Measurements from ENCODE around the gene CNTD1.
"Not testable (repeated sequence)": the region's sequence is repeated elsewhere in the genome, so short reads cannot be mapped to it uniquely, and the experiment has no call there.

CNTD1 gene

DNA sequence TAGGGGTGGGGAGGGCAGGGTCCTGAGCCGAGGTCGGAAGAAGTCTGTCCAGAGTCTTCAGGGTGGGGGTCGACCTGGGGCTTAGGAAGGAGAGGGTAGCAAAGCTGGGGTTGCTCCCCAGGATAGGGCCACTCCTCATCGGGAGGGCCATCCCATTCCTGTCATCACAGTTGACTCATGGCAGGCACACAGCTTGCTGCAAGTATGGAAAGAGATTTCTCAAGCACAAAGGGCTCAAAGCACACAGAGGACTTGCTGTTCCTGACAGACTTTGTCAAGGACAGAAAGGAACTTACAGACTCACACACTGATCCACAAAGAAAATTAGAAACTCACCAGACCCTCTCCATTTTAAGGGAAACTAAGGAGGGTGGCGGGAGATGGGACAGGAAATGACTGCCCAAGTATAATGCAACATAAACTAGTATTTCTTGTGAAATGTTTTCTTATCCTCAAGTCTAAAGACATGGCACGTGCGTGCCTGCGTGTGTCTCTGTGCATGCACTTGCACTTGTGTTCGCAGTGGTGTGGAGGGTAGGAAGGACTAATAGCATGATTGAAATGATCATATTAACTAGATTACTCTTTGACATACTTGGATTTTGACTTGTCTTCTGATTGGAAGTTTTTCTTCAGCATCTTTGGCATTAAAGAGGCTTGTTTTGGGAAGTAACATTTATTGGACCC lies 48.1 kb downstream of the CNTD1 start:
- no peak for DNase-seq (ENCODE audit: low read depth)

DNA sequence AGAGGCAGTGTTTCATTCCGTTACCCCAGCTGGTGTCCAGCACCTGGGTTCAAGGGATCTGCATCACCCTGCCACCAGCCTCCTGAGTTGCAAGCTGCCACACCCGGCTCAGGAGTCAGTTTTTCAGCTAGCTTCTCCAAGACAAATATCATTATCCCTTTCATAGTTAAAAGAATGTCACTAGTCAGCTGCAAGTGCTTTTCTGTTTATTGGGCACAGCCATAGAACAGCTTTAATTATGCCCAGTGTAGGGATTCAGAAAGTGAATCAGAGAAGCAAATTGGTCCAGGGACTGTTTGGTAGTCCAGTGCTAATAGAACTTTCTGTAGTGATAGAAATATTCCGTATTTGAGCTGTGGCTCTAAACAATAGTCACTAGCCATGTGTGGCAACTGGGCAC lies 49.4 kb downstream of the CNTD1 start:
- DNase-seq (ENCODE audit: low read depth) = no peak

DNA sequence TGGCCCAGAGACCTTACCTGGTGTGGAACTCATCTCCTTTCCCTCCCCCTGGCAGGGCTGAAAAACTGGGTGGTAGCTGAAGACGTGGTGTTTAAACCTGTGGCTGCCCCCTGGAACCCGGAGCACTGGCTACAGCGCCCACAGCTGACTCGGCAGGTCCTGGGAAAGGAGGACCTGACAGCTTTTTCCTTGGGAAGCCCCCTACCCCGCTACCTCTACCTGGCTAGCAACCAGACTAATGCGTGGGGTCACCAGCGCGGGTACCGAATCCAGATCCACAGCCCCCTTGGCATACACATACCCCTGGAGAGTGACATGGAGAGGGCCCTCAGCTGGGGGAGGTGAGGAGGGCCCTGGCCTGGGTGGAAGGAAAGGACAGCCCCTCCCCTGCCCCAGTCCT lies 50.4 kb downstream of the CNTD1 start:
- DNase-seq (ENCODE audit: low read depth) = no peak

DNA sequence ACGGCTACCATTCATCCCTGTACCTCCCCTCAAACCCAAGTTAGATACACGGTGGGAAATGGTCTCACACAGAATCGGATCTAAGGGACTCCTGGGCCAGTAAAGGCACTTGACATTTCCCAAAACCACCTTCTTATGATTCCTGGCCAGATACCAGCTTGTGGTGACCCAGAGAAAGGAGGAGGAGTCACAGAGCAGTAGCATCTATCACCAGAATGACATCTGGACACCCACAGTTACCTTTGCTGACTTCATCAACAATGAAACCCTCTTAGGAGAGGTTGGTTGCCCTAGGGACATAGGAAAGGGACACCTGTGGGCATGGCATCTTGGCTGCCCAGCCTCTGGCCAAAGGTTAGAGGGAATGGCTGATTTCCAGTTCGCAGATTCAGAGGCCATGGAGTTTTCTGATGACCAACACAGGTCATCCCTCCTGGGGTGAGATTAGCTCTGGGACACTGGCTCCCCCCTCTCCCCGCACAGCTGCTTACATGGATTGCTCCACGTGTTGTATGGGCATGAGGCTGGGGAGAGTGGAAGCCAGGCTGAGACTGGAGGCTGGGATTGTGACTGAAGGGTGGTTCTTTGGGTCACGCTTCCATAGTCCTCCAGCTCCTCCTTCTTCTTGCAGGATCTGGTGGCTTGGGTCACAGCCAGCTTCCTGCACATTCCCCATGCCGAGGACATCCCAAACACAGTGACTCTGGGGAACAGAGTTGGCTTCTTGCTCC lies 51.0 kb downstream of the CNTD1 start:
- DNase-seq (ENCODE audit: low read depth) = no peak

DNA sequence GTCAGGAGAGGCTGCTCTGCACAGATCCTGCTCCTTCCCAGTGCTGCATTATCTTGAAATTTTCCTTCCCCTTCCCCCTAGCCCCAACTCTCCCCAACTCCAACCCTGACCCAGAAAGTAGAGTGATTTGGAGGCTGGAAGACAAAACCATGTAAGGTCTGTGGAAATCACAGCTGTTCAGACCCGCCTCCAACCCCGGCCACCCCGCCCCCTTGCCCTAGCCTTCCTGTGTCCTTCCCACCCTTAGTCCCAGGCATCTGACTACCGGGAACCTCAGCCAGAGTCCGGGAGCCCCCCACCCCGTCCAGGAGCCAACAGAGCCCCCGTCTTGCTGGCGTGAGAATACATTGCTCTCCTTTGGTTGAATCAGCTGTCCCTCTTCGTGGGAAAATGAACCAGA lies 52.3 kb downstream of the CNTD1 start, which contains the start of gene AOC3:
Gene AOC3, plus strand, starts transcription at position 246 of the 400 bp plus-strand sequence. Its CDS starts 145 bp downstream, at position 391.
- DNase-seq (ENCODE audit: low read depth) = no peak

DNA sequence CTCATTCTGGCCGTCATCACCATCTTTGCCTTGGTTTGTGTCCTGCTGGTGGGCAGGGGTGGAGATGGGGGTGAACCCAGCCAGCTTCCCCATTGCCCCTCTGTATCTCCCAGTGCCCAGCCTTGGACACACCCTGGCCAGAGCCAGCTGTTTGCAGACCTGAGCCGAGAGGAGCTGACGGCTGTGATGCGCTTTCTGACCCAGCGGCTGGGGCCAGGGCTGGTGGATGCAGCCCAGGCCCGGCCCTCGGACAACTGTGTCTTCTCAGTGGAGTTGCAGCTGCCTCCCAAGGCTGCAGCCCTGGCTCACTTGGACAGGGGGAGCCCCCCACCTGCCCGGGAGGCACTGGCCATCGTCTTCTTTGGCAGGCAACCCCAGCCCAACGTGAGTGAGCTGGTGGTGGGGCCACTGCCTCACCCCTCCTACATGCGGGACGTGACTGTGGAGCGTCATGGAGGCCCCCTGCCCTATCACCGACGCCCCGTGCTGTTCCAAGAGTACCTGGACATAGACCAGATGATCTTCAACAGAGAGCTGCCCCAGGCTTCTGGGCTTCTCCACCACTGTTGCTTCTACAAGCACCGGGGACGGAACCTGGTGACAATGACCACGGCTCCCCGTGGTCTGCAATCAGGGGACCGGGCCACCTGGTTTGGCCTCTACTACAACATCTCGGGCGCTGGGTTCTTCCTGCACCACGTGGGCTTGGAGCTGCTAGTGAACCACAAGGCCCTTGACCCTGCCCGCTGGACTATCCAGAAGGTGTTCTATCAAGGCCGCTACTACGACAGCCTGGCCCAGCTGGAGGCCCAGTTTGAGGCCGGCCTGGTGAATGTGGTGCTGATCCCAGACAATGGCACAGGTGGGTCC lies 52.9 kb downstream of the CNTD1 start:
- not testable (repeated sequence) for DNase-seq (ENCODE audit: low read depth)

DNA sequence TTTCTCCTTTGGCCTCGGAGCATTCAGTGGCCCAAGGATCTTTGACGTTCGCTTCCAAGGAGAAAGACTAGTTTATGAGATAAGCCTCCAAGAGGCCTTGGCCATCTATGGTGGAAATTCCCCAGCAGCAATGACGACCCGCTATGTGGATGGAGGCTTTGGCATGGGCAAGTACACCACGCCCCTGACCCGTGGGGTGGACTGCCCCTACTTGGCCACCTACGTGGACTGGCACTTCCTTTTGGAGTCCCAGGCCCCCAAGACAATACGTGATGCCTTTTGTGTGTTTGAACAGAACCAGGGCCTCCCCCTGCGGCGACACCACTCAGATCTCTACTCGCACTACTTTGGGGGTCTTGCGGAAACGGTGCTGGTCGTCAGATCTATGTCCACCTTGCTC lies 53.7 kb downstream of the CNTD1 start:
- no peak for DNase-seq (ENCODE audit: low read depth)

DNA sequence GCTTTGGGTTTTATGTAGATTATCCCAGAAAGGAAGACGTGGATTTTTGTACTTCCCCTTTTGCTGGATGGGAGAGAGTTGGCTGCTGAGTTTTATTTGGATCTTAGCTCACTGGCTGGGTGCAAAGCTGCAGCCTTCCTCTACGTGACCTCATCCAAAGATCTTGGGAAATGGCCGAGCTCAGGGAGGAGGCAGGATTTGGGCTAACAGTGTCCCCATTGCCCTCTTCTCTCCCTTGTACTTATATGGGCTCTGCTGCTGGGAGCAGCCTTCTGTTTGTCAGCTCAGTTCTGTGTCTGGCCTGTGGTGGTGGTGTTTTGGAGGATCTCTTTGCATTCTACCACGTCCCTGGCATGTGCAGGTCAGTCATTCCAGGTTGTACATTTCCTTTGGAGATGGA lies 54.3 kb downstream of the CNTD1 start:
- DNase-seq (ENCODE audit: low read depth) = no peak

DNA sequence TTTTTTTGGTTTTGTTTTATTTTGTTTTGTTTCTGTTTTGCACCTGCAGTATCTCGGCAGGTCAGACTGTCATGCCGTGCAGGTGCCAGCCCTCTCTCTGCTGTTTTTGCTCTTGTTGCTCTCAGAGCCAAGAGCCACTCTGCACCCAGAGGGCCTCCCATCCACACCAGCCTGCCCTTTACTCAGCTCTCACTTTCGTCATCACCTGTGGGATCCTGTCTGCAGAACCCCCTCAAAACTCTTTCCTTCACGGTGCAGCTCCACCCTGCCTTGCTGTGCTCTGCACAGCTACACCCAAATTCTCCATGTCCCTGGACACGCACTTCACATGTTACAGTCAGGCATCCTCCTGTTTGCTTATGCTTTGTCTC lies 54.9 kb downstream of the CNTD1 start:
- DNase-seq (ENCODE audit: low read depth) = no peak

DNA sequence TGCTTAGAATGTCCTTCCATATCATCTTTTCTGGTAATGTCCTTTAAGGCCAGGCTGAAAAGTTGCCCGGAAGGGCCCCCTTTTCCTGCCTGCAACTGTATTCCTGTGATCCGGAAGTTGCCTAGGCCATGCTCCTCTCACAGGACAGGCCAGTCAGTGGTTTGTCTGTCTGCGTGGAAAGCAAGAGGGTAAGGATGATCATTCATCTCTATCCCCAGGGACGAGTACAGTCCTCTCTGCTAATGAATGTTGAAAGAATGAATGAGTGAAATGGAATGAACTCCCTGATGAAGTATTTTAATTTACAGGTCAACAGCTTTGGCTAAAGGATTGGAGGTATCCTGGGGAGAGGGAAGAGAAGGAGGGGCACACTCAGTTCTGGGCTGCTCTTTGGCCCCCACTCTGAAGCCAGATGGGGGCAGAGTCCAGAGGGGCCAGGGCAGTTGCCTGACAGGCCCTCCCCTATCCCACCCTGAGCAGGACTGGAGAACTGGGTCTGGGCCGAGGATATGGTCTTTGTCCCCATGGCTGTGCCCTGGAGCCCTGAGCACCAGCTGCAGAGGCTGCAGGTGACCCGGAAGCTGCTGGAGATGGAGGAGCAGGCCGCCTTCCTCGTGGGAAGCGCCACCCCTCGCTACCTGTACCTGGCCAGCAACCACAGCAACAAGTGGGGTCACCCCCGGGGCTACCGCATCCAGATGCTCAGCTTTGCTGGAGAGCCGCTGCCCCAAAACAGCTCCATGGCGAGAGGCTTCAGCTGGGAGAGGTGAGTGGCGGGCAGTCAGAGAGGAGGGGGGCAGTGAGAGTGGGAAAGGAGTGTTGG lies 55.5 kb downstream of the CNTD1 start:
- no peak for DNase-seq (ENCODE audit: low read depth)

DNA sequence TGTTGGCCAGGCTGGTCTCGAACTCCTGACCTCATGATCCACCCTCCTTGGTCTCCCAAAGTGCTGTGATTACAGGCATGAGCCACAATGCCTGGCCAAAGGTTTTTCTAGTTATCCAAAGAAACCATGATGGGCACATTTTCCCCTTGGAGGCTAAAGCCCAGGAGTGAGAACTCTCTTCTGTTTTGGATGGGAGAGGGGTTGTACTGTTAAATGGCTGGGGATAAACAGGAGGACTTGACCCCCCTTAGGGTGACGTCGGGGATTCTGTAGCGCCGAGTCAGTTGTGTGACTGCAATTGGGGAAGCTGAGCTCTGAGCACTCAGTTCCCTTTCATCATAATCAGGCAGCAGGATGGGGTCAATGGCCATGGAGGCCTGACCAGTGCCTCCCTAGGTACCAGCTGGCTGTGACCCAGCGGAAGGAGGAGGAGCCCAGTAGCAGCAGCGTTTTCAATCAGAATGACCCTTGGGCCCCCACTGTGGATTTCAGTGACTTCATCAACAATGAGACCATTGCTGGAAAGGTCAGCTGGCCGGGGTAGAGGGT lies 56.5 kb downstream of the CNTD1 start:
- DNase-seq (ENCODE audit: low read depth) = no peak

DNA sequence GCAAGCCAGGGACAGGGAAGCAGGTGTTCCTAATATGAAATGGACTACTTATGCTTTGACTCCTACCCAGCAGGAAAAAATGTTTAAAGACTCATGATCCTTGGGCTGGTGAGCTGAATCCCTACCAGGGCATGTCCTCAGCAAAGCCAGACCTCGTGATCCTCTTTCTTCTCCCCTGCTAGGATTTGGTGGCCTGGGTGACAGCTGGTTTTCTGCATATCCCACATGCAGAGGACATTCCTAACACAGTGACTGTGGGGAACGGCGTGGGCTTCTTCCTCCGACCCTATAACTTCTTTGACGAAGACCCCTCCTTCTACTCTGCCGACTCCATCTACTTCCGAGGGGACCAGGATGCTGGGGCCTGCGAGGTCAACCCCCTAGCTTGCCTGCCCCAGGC lies 57.4 kb downstream of the CNTD1 start:
- not testable (repeated sequence) for DNase-seq (ENCODE audit: low read depth)

DNA sequence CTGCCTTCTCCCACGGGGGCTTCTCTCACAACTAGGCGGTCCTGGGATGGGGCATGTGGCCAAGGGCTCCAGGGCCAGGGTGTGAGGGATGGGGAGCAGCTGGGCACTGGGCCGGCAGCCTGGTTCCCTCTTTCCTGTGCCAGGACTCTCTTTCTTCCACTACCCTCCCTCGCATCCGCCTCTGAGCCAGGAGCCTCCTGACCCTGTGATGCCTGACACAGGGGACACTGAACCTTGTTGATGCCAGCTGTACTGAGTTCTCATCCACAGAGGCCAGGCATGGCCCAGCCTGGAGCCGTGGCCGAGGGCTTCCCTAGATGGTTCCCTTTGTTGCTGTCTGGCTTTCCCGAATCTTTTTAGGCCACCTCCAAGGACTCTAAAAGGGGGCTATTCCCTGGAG lies 57.9 kb downstream of the CNTD1 start:
- DNase-seq (ENCODE audit: low read depth) = not testable (repeated sequence)

DNA sequence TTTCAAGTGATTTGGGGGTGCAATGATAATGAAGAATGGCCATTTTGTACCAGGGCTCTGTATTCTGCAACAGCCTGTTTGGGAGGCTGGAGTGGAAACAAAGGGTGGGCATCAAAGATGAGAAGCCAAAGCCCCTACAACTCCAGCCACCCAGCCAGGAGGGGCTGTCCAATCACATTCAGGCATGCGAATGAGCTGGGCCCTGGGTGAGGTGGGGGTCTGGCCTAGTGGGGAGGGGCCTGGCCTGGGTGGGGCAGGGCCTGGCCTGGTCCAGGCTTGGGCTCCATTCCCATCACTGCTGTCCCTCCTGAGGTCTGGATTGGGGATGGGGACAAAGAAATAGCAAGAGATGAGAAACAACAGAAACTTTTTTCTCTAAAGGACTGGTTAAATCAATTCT lies 58.7 kb downstream of the CNTD1 start:
- no peak for DNase-seq (ENCODE audit: low read depth)
